HepG2 (cell line): ENCODE results near the gene IER2. TPM values are rescaled to one million over a fixed set of nuclear protein-coding genes. Genes with fewer than 3 reads are reported as not detected.
A peak's percentile ranks its signal among the peaks of the same experiment; 100 is the strongest.

Experiments
- CEBPG ChIP-seq: IDR thresholded peaks from 2 replicates; pipeline ENCODE4 v1.6.1; 2016
- FOXA1 ChIP-seq, 2 experiments: fragments of 450-650 bp in 1 of 2; sonication (generic) in 1 of 2; formaldehyde crosslinking in 1 of 2; IDR thresholded peaks; 2 replicates each; pipeline versions ENCODE4 v1.4.0 to v1.6.1; 2016 to 2020; ENCODE audit warnings: missing genetic modification reagents in 1 of 2
- FOXA3 ChIP-seq: IDR thresholded peaks from 2 replicates; pipeline ENCODE4 v1.6.1; 2016; ENCODE audit warnings: missing genetic modification reagents, missing compliant biosample characterization
- IKZF1 ChIP-seq: fragments of 450-650 bp; IDR thresholded peaks from 2 replicates; pipeline ENCODE4 v1.7.1; 2016
- NFYB ChIP-seq: sonication (generic); formaldehyde crosslinking; IDR thresholded peaks from 2 replicates; pipeline ENCODE4 v1.4.0; 2020; ENCODE audit warnings: missing genetic modification reagents
- RARA ChIP-seq: IDR thresholded peaks from 2 replicates; pipeline ENCODE4 v1.6.1; 2016; ENCODE audit warnings: missing genetic modification reagents, missing compliant biosample characterization
- REPIN1 ChIP-seq: sonication (generic); formaldehyde crosslinking; IDR thresholded peaks from 2 replicates; pipeline ENCODE4 v1.8.0; 2022; ENCODE audit warnings: missing genetic modification reagents, low read depth, mild to moderate bottlenecking, borderline replicate concordance
- TBX2 ChIP-seq: sonication (generic); formaldehyde crosslinking; IDR thresholded peaks from 2 replicates; pipeline ENCODE4 v1.5.0; 2020; ENCODE audit warnings: missing genetic modification reagents, mild to moderate bottlenecking, borderline replicate concordance
- ZBTB7A ChIP-seq: sonication (generic); formaldehyde crosslinking; IDR thresholded peaks from 2 replicates; pipeline ENCODE4 v1.8.0; 2022; ENCODE audit warnings: mild to moderate bottlenecking, missing genetic modification reagents
- ZFP62 ChIP-seq: sonication (generic); formaldehyde crosslinking; IDR thresholded peaks from 2 replicates; pipeline ENCODE4 v1.4.0; 2020; ENCODE audit warnings: missing genetic modification reagents
- ZMYM2 ChIP-seq: sonication (generic); formaldehyde crosslinking; IDR thresholded peaks from 2 replicates; pipeline ENCODE4 v1.8.0; 2022; ENCODE audit warnings: mild to moderate bottlenecking, missing genetic modification reagents
- ZNF569 ChIP-seq: sonication (generic); formaldehyde crosslinking; IDR thresholded peaks from 2 replicates; pipeline ENCODE4 v1.5.0; 2020; ENCODE audit warnings: mild to moderate bottlenecking, missing genetic modification reagents, moderate library complexity, borderline replicate concordance
- polyA plus RNA-seq, 8 experiments: library from polyadenylated mRNA; depleted of rRNA in 3 of 8; stranded (reverse) in 7 of 8; unstranded in 1 of 8; fragments of >200 nt; fragmentation: Illumina TruSeq in 4 of 8; extraction: Trizol in 4 of 8; gene quantifications; 2 replicates each; pipeline versions ENCODE4 v1.2.1 to v1.2.3, GENCODE V29; 2011 to 2016; ENCODE audit warnings: low read depth in 4 of 8, missing spikeins in 1 of 8, mixed read lengths in 1 of 8; ENCODE audit not compliant: insufficient read depth in 1 of 8
- total RNA-seq, 5 experiments: library from RNA; depleted of rRNA; stranded (reverse); fragments of >200 nt; fragmentation: Illumina TruSeq; extraction: Trizol; gene quantifications; 2 replicates each; pipeline ENCODE4 v1.2.3, GENCODE V29; 2016; ENCODE audit warnings: low read depth in 1 of 5
- TF ChIP-seq, protein P1 (sequence below): sonication (generic); formaldehyde crosslinking; IDR thresholded peaks from 2 replicates; pipeline ENCODE4 v1.5.1; 2020; ENCODE audit warnings: mild to moderate bottlenecking, missing genetic modification reagents
- TF ChIP-seq, protein P2 (sequence below): sonication (generic); formaldehyde crosslinking; IDR thresholded peaks from 2 replicates; pipeline ENCODE4 v1.8.0; 2022; ENCODE audit warnings: mild to moderate bottlenecking, missing genetic modification reagents, moderate library complexity
- TF ChIP-seq, protein P3 (sequence below): sonication (generic); formaldehyde crosslinking; IDR thresholded peaks from 2 replicates; pipeline ENCODE4 v1.5.1; 2020; ENCODE audit warnings: mild to moderate bottlenecking, missing genetic modification reagents, borderline replicate concordance
- TF ChIP-seq, protein P4 (sequence below): sonication (generic); formaldehyde crosslinking; IDR thresholded peaks from 2 replicates; pipeline ENCODE4 v1.9.0; 2022; ENCODE audit warnings: missing genetic modification reagents, mild to moderate bottlenecking, borderline replicate concordance
- TF ChIP-seq, protein P5 (sequence below): sonication (generic); formaldehyde crosslinking; IDR thresholded peaks from 2 replicates; pipeline ENCODE4 v1.8.0; 2023; ENCODE audit warnings: mild to moderate bottlenecking, missing genetic modification reagents

IER2 gene
- total and polyA plus RNA-seq, 2 of the 13 experiments (the other 11 are each of a cell fraction or from before 2014, with no cell fraction given): 10.1 to 14.3 TPM

DNA sequence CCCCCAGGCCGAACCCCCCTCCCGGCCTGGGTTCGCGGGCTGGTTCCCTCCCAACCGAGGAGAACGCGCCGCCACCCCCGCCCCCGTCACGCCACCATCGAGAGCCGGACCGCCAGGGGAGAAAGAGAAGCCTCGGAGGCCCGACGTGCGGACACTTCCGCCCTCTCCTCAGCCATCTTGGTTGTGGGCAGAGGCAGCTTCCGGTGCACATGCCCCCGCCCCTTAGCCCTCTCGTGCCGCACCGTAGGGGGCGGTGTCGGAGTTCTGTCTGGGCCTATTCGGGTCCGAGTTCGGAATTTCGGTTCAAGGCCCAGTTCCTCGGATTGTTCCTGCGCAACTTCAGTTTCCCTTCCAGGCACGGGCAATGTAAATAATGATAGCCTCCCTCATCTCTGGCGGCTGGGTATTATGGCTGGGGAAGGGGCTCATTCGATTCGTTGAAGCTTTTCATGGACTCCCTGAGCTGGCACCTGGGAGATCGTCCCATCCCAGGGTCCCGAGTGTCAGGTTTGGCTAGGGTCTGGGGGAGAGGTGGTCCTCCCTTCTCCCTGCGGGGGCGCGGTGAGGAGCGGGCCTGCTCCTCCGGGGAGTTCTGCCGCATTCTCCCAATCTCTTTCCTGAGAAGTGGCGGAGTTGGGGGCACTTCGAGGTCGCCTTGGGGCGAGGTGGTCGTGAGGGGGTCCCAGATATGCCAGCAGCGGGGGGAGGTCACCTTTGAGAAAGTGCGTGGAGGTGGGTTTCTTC is at the start of gene IER2, which contains the start of gene STX10 (continued):
- TF ChIP-seq REPIN1 (CRISPR knock-in tag) (peak; percentile 92), FOXA1 (IDR thresholded peaks at IDR 0.05) (no peak), FOXA1 (CRISPR knock-in tag; IDR thresholded peaks at IDR 0.05) (peak; percentile 84), FOXA3 (CRISPR knock-in tag) (peak; percentile 69), ZNF569 (peak; percentile 31; the same call in 1 of the 2 replicates), RARA (CRISPR knock-in tag) (peak; percentile 73), ZBTB7A (CRISPR knock-in tag) (peak; percentile 77), IKZF1 (no peak), NFYB (CRISPR knock-in tag) (peak; percentile 26; the same call in 1 of the 2 replicates), TBX2 (peak; percentile 76; the same call in 1 of the 2 replicates), ZMYM2 (CRISPR knock-in tag) (peak; percentile 84), ZFP62 (CRISPR knock-in tag) (no peak), CEBPG (peak; percentile 52)
- TF ChIP-seq, protein P1, sequence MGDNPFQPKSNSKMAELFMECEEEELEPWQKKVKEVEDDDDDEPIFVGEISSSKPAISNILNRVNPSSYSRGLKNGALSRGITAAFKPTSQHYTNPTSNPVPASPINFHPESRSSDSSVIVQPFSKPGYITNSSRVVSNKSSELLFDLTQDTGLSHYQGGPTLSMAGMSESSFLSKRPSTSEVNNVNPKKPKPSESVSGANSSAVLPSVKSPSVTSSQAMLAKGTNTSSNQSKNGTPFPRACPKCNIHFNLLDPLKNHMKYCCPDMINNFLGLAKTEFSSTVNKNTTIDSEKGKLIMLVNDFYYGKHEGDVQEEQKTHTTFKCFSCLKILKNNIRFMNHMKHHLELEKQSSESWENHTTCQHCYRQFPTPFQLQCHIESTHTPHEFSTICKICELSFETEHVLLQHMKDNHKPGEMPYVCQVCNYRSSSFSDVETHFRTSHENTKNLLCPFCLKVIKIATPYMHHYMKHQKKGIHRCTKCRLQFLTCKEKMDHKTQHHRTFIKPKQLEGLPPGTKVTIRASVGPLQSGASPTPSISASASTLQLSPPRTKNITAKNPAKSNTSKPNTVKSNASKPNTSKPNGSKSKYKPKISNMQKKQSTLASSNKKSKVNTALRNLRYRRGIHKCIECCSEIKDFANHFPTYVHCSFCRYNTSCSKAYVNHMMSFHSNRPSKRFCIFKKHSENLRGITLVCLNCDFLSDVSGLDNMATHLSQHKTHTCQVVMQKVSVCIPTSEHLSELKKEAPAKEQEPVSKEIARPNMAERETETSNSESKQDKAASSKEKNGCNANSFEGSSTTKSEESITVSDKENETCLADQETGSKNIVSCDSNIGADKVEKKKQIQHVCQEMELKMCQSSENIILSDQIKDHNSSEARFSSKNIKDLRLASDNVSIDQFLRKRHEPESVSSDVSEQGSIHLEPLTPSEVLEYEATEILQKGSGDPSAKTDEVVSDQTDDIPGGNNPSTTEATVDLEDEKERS: peak; percentile 65; the same call in 1 of the 2 replicates
- TF ChIP-seq, protein P2, sequence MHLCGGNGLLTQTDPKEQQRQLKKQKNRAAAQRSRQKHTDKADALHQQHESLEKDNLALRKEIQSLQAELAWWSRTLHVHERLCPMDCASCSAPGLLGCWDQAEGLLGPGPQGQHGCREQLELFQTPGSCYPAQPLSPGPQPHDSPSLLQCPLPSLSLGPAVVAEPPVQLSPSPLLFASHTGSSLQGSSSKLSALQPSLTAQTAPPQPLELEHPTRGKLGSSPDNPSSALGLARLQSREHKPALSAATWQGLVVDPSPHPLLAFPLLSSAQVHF (CRISPR knock-in tag): no peak
- TF ChIP-seq, protein P3, sequence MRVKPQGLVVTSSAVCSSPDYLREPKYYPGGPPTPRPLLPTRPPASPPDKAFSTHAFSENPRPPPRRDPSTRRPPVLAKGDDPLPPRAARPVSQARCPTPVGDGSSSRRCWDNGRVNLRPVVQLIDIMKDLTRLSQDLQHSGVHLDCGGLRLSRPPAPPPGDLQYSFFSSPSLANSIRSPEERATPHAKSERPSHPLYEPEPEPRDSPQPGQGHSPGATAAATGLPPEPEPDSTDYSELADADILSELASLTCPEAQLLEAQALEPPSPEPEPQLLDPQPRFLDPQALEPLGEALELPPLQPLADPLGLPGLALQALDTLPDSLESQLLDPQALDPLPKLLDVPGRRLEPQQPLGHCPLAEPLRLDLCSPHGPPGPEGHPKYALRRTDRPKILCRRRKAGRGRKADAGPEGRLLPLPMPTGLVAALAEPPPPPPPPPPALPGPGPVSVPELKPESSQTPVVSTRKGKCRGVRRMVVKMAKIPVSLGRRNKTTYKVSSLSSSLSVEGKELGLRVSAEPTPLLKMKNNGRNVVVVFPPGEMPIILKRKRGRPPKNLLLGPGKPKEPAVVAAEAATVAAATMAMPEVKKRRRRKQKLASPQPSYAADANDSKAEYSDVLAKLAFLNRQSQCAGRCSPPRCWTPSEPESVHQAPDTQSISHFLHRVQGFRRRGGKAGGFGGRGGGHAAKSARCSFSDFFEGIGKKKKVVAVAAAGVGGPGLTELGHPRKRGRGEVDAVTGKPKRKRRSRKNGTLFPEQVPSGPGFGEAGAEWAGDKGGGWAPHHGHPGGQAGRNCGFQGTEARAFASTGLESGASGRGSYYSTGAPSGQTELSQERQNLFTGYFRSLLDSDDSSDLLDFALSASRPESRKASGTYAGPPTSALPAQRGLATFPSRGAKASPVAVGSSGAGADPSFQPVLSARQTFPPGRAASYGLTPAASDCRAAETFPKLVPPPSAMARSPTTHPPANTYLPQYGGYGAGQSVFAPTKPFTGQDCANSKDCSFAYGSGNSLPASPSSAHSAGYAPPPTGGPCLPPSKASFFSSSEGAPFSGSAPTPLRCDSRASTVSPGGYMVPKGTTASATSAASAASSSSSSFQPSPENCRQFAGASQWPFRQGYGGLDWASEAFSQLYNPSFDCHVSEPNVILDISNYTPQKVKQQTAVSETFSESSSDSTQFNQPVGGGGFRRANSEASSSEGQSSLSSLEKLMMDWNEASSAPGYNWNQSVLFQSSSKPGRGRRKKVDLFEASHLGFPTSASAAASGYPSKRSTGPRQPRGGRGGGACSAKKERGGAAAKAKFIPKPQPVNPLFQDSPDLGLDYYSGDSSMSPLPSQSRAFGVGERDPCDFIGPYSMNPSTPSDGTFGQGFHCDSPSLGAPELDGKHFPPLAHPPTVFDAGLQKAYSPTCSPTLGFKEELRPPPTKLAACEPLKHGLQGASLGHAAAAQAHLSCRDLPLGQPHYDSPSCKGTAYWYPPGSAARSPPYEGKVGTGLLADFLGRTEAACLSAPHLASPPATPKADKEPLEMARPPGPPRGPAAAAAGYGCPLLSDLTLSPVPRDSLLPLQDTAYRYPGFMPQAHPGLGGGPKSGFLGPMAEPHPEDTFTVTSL: peak; percentile 66; the same call in 1 of the 2 replicates
- TF ChIP-seq, protein P4, sequence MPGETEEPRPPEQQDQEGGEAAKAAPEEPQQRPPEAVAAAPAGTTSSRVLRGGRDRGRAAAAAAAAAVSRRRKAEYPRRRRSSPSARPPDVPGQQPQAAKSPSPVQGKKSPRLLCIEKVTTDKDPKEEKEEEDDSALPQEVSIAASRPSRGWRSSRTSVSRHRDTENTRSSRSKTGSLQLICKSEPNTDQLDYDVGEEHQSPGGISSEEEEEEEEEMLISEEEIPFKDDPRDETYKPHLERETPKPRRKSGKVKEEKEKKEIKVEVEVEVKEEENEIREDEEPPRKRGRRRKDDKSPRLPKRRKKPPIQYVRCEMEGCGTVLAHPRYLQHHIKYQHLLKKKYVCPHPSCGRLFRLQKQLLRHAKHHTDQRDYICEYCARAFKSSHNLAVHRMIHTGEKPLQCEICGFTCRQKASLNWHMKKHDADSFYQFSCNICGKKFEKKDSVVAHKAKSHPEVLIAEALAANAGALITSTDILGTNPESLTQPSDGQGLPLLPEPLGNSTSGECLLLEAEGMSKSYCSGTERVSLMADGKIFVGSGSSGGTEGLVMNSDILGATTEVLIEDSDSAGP (CRISPR knock-in tag): peak; percentile 98
- TF ChIP-seq, protein P5, sequence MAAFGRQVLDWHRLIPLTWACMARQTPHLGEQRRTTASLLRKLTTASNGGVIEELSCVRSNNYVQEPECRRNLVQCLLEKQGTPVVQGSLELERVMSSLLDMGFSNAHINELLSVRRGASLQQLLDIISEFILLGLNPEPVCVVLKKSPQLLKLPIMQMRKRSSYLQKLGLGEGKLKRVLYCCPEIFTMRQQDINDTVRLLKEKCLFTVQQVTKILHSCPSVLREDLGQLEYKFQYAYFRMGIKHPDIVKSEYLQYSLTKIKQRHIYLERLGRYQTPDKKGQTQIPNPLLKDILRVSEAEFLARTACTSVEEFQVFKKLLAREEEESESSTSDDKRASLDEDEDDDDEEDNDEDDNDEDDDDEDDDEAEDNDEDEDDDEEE: peak; percentile 80; the same call in 1 of the 2 replicates
